DMS53 (cell line): ENCODE measurements around the gene IMMP2L.
"Not testable (repeated sequence)": the region's sequence is repeated elsewhere in the genome, so short reads cannot be mapped to it uniquely, and the experiment has no call there.

Source experiments
- DNase-seq: peaks from one replicate; lab custom pipeline; 2025; lab: John Stamatoyannopoulos, UW

Gene IMMP2L

DNA sequence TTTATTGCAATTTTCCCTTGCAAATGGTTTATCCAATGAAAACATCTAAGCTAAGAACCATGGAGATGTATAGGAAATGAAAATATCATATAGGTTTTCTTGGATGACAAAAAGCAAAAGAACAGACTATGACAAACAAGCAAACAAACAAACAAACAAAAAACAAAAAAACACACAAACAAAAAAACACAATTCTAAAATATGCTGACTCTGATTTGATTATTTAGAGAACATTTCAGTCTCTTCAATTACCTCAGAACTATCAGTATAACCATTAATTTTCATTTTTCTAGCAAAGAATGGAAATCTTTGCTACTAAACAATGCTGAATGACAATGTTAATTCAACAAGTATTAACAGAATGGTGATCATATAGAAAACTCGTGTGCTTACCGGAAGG, 840.9 kb downstream of the IMMP2L start:
- no peak for DNase-seq

DNA sequence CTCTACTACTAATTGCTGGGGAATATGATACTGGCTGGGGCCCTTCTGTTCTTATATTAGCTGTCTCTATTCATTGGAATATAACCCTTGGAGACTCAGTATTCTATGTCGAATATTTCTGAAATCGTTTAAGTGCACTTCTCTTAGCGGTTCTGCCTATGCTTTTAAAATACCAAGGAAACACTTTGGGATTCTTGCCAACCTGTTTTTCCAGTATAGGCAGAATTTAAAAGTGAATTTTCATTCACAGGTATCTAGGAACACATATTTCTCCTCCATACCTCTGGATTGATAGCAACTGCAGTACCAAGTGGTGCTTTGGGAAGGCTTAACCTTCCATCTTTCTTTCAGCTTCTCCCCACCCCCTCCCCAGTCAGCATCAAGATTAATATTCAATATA, 841.7 kb downstream of the IMMP2L start:
- DNase-seq: no peak

DNA sequence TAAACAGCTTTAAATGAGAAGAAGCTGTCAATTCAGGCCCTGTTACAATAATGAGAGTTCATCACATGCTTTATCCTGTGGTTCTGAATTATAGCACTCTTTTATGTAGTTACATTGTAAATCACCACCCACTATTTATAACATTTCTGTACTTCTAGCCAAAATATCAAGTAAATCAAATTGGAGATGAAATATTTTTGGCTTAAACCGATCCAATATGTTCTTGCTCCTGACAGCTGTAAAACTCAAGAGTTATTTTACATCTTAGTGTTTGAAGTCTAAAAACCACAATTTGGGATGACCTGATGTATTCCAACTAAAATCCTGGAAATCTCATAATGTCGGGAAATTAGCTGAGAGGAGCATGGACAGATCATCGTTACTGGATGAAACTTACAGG, 842.6 kb downstream of the IMMP2L start:
- DNase-seq: no peak

DNA sequence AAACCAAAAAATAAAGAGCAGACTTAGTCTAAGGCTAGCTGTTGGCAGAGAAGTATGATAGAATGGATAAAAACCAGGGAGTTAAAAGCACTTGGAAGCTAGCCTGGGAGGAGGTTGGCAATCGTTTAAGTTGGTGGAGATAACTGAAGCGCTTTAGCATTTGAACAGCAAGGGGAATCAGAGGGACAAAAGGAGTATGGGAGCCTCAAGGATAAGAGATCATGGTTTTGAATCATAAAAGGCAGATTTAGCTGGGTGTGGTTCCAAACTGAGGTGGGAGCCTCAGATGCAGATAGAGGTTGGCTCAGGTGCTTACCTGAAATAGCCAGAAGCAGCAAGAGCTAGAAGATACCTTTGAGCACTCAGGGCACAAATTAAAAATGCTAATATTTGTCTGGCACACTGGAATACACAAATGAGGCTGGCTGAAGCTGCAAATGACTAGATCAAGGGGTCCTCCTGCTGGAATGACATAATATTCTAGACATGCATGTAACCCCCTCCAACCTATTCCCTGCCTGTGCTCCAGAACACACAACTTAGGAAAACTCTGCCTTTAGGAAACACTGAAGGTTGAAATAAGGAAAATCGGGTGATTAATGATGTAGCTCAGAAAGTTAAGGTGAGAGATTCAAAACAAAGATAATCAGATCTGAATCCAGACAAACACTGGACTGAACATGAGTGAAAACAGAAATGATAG, 843.6 kb downstream of the IMMP2L start:
- no peak for DNase-seq

DNA sequence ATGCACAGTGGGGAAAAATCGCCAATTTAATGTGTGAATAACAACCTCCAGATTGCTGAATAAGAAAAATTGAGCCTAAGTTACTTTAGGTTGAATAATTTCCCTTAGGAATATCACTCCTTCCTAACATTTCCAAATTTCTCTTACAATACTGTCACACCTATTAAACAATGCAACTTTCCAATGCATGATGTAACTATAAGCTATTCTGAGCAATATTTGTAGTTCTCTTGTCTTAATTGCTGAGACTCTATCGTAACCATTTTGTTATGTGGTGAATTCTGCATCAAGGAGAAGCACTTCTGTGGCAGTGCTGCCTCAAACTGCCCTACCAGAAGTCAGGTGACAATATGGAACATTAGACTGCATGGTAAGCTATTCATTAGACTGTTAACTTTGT, 858.1 kb downstream of the IMMP2L start:
- DNase-seq: peak; percentile 25

DNA sequence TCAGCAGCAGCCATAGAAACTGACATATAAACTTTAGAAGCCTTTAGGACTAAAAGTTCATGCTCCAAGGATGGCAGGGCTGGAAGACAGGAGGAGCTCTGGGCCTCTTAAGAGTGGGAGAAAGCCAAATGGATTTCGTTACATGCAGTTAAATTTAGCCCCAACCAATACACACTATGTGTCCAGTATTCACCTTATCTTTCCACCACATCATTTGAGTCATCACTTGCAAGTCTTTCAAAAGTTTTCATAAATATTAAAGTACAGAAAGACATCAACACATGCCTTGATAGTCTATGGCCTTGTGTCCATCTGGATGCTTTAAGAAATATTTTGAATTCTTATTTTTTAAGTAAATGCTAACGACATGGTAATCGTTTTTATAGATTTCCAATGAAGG, 863.7 kb downstream of the IMMP2L start:
- DNase-seq: no peak

DNA sequence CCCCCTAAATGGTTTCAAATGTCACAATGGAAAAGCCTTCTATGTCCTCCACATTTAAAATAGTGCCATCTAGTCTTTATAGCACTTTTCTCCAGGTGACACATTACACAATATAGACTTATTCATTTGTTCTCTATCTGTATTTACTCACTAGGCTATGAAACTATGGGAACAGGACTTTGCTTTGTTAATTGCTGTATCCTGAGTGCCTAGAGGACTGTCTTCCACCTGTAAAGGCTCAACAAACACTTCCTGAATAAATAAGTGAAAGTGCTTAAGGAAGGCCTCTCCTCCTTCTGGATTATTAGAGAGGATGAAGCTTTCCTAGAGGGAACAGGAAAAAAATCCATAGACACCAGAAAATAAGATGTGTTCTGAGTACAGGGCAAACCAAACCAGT, 868.9 kb downstream of the IMMP2L start:
- DNase-seq: peak; percentile 63

DNA sequence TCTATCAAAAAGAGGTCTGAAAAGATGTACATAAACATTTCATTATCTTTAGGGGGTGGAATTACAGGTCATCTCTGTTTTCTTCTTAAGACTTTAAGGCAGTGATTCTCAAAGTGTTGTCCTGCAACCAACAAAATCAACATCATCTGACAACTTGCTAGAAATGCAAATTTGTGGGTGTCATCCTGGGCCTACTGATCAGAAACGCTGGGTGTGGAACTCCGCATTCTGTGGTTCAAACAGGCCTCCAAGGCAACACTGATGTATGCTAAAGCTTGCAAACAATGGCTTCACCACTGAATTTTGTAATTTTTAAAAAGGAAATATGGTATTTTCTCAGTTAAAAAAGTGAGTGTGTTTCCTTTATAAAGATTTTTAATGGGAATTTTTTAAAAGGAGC, 873.4 kb downstream of the IMMP2L start:
- no peak for DNase-seq

DNA sequence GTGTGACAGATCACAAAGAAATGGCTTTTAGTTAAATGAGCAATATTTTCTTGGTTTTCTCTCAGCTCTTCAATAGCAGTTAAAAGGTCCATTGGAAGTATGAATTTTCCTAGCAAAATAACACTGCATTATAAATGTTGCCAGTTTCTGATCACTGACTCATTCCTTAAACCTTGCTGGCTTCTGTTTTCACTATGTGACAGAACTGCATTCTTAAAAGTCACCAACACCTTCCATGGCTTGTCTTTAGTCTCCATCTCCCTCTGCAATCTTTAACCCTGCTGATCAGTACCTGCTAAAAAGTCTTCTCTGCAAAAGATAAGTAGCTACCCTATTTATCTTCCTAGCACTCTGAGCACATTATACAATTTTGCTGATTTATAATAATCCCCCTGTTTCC, 876.4 kb downstream of the IMMP2L start:
- DNase-seq: no peak

DNA sequence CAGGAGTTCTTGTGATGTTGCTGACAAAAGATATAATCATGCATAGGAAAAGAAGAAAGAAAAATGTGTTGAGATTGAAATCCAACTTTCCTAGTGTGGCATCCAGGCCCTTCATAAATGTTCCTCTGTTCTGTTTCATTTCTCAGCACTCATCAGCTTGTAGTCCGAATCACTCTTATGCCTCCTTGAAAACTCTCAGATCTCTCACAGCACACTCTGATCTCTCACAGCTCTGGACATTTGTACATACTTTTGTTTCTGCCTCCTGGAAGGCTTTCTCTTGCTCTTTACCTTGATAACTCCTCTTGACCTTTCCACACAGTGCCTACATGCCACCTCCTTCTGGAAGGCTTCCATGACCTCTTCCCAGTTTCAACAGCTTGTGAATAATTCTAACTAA, 880.4 kb downstream of the IMMP2L start:
- DNase-seq: no peak

DNA sequence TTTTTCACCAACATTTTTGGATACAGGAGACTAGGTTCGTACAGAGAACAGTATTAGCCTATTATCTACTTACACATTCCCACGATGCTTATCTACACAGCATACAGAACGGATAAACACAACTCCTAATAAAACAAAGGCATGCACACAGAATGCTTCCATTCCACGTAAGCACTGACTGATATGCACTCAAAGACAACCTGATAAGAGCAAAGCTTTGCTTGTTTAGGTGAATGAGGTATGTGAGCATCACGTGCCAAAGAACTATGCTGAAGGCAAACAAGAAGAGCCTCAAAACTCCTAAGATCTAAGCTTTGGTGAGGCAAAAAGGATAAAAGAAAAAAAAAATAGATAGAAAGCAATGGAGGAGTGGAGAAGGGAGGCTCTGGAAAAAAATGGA, 884.9 kb downstream of the IMMP2L start:
- DNase-seq: no peak

DNA sequence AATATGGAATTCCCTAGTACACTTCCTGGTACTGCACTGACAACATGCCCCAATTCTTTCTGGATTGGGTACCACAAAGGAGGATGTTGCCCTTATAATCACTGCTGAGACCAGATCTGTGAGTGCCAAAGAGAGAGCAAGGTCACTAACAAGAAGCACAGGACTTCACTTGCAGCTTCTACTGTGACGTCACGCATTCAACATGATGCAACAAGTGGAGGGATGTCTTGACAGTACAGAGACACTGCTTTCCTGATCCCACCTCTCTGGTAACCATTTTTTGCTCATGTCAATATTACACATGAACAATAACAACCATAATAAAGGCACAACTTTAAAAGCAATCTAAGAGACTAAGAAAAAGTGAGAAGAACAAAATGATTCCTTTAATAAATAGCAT, 885.5 kb downstream of the IMMP2L start:
- DNase-seq: peak; percentile 11

DNA sequence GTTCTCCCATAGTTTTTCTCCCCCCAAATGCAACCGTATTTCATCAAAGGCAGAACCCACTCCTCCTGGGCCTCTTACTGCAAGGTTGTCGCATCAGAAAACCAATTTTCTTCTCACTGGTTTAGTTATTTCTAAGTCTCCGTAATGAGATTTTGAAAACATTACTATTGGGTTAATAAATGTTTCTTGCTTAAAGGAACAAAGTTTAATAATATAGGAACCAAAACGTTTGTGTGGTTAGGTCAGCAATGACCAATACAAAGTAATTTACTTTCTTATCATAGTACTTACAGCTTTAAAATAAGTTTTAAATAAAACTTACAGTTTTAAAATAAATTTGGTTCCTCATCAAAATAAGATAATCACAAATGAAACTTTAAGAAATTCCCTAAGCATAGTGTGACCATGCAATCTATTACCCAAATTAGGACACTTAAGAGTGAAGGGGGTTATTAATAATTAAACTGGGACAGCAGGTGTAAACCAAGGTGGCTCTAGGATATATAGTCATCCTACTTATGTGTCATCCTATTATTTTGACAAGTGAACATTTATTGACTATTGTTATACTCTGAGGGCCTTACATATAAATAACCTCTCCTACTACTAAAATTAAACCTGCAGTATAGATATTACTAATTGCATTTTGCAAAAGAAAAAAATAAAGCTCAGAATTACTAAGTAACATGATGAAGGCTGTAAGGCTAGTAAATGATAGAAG, 886.7 kb downstream of the IMMP2L start:
- DNase-seq: peak; percentile 72

DNA sequence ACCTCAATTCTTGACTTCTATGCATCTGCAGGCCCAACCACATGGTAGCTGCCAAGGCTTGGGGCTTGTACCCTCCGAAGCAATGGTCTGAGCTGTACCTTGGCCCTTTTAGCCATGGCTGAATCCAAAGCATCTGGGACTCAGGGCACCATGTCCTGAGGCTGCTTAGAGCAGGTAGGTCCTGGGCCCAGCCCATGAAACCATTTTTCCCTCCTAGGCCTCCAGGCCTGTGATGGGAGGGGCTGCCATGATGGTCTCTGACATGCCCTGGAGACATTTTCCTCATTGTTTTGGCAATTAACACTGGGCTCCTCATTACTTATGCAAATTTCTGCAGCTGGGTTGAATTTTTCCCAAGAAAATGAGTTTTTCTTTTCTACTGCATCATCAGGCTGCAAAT, 889.1 kb downstream of the IMMP2L start:
- DNase-seq: no peak

DNA sequence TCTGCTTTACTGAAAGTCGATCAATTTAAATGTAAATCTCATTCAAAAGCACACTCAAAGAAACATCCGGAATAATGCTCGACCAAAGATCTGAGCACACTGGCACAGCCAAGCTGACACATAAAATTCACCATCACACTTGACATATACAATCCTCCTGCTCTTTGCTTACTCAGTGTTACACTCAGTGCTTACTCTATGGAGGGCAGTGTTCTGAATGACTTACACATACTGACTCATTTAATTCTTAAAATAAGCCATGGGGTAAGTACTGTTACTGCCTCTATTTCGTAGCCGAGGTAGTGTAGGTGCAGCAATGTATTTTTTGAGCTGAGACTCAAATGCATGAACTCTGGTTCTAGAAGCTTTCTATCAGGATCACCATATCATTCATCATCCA, 892.9 kb downstream of the IMMP2L start:
- no peak for DNase-seq

DNA sequence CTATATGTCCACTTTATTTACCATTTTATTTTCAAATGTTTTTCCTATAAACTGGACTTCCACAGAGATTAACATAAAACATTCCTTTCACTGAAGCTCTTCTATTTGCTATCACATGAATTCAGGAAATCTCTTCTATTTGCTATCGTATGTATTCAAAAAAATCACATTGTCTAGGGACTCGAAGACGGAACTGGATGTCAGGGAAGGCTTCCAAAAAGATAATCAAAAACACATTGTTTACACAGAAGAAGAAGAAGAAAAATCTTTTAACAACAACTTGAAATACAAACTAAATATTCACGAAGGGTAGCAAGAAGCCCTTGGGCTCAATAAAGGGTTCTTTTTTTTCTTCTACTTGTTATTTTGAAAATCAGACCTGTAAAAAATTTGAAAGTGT, 897.5 kb downstream of the IMMP2L start:
- no peak for DNase-seq

DNA sequence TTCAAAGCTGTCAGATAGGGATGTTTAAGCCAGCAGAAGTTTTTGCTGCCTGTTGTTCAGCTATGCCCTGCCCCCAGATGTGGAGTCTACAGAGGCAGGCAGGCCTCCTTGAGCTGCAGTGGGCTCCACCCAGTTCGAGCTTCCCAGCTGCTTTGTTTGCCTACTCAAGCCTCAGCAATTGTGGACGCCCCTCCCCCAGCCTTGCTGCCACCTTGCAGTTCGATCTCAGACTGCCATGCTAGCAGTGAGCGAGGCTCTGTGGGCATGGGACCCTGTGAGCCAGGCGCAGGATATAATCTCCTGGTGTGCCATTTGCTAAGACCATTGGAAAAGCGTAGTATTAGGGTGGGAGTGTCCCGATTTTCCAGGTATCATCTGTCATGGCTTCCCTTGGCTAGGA, 901.7 kb downstream of the IMMP2L start:
- not testable (repeated sequence) for DNase-seq

DNA sequence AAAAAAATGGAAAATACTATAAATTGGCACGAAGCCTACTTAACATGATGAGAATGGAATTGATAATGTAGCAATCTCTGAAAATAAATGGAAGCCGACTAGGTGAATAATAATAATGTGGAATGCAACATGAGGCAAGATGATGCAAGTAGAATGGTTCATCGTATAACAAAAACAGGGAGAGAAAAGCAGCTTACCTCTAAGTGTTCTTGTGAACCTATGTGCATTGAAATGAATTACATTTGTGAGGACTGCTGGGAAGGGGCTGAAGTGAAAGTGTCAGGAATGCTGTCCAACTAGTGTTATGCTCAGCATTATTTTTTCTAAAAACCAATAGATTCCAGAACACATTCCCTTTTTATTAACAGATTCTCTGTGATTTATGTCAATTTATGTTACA, 912.0 kb downstream of the IMMP2L start:
- no peak for DNase-seq

DNA sequence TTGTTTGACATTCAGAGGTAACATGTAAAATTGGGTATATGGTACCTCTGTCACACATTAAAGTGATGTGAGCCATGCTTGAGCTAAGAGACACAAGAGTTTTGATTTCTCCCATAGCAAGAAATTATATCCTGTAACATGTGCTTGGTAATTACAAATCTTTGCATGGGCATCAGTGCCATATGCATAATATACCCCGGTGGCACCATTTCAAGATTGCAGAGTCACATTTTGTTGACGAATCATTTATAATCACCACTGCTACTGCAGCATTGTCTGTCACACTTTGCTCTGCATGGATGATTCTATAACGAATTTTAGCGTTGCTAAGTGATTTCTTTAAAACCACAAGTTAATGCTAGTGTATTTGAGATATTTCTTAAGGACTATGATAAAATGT, 915.0 kb downstream of the IMMP2L start:
- DNase-seq: no peak

DNA sequence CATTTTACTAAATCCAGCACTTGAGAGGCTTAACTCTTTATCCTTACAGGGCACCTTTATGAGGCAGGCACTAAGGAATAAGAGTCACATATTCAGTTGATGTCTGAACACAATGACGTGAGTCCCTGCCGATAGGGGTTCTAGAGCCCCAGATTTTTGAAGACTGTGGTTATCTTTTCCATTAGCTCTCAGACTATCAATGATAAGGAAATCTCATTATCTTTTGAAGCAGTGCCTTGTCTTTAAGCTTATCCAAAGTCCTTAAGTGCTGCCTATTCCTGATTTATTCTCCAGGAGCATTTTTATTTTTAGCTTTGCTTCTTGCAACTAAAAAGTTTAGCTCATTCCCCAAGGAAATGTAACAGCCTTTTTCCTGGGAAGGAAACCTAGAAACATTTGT, 915.5 kb downstream of the IMMP2L start:
- DNase-seq: no peak

DNA sequence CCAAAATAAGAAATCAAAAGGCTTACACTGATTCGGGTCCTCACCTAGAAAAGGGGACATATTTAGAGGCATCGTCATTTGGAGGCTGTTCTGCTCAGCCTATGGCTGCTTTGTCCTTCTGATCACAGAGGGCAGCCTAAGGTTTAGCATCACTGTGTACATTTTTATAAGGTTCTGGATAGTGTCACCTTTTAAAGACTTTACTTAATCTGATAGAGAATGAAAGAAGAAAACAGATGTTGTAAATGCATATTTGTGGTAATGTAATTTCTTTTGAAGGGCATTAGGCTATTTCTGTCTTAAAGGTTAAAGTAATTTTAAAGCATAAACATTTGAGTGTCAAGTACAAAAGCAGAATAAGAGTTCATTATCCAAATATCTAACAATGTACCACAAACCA, 916.7 kb downstream of the IMMP2L start:
- no peak for DNase-seq

DNA sequence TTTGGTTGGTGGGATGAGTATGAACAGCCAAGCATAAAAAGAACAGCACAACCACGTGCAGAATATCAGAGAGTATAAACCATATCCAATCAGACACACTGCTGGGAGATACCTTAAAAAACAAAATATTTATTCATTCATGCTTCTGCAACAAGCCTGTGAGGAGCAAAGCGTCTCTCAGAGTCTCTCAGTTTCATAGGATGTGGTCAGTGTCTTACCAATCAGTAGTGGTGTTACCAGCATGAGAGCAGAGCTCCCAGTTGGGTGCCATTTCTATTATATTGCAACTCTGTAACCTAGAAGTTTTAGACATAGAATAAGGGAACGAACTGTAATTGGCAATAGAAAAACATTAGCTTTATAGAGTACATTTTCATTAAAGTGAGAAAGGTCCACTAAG, 917.2 kb downstream of the IMMP2L start:
- no peak for DNase-seq

DNA sequence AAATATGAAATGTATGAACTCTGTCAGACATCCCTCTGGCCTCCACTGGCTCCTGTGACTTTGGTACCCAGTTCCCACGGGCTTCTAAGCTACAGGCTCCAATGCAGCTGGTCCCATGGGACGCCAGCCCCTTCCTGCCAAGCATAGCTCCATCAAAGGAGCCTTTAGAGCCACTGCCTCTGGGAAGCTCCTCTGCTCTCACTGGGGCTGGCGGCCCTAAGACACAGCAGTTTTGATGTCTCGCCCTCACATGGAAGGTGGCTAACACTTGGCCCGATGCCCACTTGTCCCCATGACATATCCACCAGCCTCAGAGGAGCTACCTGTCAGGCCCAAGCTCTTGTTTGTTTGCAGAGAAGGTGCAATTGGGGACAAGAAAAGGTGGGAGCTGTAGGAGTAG, 925.0 kb downstream of the IMMP2L start:
- no peak for DNase-seq

DNA sequence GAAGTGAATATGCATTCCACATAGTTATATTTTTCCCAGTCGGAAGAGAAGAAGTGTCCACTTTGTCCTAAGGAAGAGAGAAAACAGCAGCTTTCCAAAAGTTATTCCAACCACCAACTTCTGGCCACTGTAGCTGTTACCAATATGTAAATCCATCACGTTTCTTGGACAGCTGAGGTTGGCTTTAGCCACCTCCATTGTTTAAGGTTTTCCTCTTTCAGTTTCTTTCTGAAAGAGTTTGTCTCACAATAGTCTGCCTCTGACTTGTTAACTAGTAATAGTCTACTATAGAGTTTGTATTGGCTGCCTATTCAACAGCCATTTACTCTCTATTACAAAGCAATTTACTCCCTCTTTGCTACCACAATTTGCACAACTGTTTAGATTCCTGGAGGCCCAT, 929.0 kb downstream of the IMMP2L start:
- no peak for DNase-seq
